NOMO-1 treated with dmso at 0.1 percent for 144 hours (cell line): Measurements from ENCODE around the gene WDR64.
"Not testable (repeated sequence)": the region's sequence is repeated elsewhere in the genome, so short reads cannot be mapped to it uniquely, and the experiment has no call there.

Source experiments
- DNase-seq: peaks from one replicate; lab custom pipeline; 2025; ENCODE audit not compliant: unreplicated experiment; lab: John Stamatoyannopoulos, UW

The WDR64 gene

GRCh38 chr1:241698177-241698576, 46.1 kb downstream of the WDR64 start:
- no peak for DNase-seq

- no peak for DNase-seq
Measured at GRCh38 chr1:241701483-241702295, 49.6 kb downstream of the WDR64 start.

- no peak for DNase-seq
Measured at GRCh38 chr1:241702442-241703373, 50.6 kb downstream of the WDR64 start.

GRCh38 chr1:241703739-241704138, 51.7 kb downstream of the WDR64 start:
- not testable (repeated sequence) for DNase-seq

GRCh38 chr1:241706257-241706656, 54.2 kb downstream of the WDR64 start:
- no peak for DNase-seq

- no peak for DNase-seq
Measured at GRCh38 chr1:241706967-241707366, 54.9 kb downstream of the WDR64 start.

- no peak for DNase-seq
Measured at GRCh38 chr1:241707442-241707841, 55.4 kb downstream of the WDR64 start.

- no peak for DNase-seq
Measured at GRCh38 chr1:241711326-241711725, 59.2 kb downstream of the WDR64 start.

GRCh38 chr1:241713316-241713715, 61.2 kb downstream of the WDR64 start:
- no peak for DNase-seq

GRCh38 chr1:241714321-241715218, 62.5 kb downstream of the WDR64 start:
- DNase-seq, result peak; percentile 19

- DNase-seq, result no peak
Measured at GRCh38 chr1:241715435-241715834, 63.4 kb downstream of the WDR64 start.

- no peak for DNase-seq
Measured at GRCh38 chr1:241715956-241716355, 63.9 kb downstream of the WDR64 start.

GRCh38 chr1:241716915-241717656, 65.0 kb downstream of the WDR64 start:
- DNase-seq, result no peak

GRCh38 chr1:241717975-241718374, 65.9 kb downstream of the WDR64 start:
- DNase-seq, result no peak

- no peak for DNase-seq
Measured at GRCh38 chr1:241721011-241721410, 68.9 kb downstream of the WDR64 start.

GRCh38 chr1:241722947-241723346, 70.9 kb downstream of the WDR64 start:
- DNase-seq, result no peak

- DNase-seq, result no peak
Measured at GRCh38 chr1:241724741-241725356, 72.8 kb downstream of the WDR64 start.

- DNase-seq, result no peak
Measured at GRCh38 chr1:241730031-241730430, 78.0 kb downstream of the WDR64 start.

GRCh38 chr1:241733899-241734298, 81.8 kb downstream of the WDR64 start:
- no peak for DNase-seq

- no peak for DNase-seq
Measured at GRCh38 chr1:241734533-241734932, 82.5 kb downstream of the WDR64 start.
